Measurements from ENCODE around the gene CYB5D1.

- no peak for TF ChIP-seq CTCF (IDR thresholded peaks at IDR 0.05 in 4 of 5, conservative IDR thresholded peaks at IDR 0.05 in 1 of 5)
- TF ChIP-seq POLR2A (IDR thresholded peaks at IDR 0.05): no peak
Measured at GRCh38 chr17:7814969-7815368, 42.8 kb upstream of the CYB5D1 start.
